HG03103 (cell line): Measurements from ENCODE around the gene PRELID1.
A peak's percentile ranks its signal among the peaks of the same experiment; 100 is the strongest.
"Not testable (repeated sequence)": the region's sequence is repeated elsewhere in the genome, so short reads cannot be mapped to it uniquely, and the experiment has no call there.

Experiments
- ATAC-seq: cut with Tn5 transposase; IDR thresholded peaks from one replicate; pipeline ENCODE4 v1.9.1; 2021; ENCODE audit warnings: low read depth; ENCODE audit not compliant: unreplicated experiment

The PRELID1 gene

DNA sequence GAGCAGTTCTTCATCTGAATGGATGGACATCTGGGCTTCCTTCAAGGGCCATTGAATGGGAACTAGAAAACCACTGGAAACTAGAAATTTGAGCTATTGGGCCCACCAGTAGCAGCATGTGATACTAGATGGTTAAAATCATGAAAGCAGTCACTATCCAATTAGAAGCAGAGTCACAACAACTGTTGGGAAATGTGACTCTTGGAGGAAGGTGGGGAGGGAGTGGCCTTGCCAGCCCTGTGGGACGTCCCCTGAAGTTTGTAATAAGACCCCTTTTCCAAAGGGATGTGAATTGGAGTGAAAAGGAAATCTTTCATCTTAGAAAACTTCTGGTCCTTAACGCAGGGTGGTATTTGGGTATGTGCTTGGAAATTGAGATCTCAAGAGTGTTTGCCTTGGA lies 5.7 kb upstream of the PRELID1 start:
- no peak for ATAC-seq

GRCh38 chr5:177299697-177300096 lies 3.9 kb upstream of the PRELID1 start:
- ATAC-seq, result no peak

- peak; percentile 49 for ATAC-seq
These were observed 3.2 kb upstream of the PRELID1 start for GRCh38 chr5:177300236-177300880.

DNA sequence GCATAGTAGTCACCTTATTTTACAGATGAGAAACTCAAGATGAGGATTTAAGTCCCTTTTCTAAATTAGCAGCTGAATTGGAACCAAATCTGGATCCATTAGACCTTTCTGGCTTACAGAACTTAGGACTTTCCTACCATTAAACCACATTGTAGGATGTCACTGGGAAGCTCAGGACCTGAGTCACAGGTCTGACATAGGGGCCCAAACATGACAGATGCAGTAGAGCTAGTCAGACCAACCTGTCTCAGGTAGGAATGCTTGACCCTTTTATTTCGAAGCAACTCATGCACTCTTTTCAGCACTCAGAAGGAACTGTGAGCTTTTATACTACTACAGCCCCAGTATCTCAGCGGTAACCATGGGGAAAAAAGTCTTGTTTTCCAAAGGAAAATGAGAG lies 2.6 kb upstream of the PRELID1 start:
- ATAC-seq, result no peak

DNA sequence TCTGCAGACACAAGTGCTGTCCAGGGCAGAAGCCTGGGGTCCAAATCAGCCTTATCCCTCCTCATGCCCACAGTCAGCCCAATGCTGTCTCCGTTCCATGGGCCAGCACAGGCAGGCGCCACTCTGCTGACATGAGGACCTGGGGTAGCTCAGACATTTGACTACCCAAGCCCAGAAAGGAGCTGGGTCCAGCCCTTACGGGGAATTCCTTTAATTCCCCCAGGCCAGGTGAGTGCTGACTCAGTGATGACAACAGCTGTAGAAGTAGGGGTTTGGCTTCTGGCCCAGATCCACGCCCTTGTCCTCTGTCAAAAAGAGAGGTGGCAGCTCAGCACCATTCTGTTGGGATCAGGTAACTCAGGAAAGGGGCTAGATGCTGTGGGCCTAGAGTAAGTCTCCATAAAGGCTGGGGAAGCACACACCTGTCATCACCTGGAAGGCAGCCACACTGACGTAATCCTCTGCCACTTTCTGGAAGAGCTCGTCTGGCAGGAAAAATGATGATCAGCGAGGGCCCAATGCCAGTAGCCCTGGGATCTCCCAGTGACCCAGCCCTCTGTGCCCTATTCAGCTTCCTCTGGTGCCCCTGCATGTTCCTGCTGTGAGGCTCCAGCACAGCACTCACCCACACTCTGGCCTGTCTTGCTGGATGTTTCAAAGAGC lies 2.0 kb upstream of the PRELID1 start:
- no peak for ATAC-seq

DNA sequence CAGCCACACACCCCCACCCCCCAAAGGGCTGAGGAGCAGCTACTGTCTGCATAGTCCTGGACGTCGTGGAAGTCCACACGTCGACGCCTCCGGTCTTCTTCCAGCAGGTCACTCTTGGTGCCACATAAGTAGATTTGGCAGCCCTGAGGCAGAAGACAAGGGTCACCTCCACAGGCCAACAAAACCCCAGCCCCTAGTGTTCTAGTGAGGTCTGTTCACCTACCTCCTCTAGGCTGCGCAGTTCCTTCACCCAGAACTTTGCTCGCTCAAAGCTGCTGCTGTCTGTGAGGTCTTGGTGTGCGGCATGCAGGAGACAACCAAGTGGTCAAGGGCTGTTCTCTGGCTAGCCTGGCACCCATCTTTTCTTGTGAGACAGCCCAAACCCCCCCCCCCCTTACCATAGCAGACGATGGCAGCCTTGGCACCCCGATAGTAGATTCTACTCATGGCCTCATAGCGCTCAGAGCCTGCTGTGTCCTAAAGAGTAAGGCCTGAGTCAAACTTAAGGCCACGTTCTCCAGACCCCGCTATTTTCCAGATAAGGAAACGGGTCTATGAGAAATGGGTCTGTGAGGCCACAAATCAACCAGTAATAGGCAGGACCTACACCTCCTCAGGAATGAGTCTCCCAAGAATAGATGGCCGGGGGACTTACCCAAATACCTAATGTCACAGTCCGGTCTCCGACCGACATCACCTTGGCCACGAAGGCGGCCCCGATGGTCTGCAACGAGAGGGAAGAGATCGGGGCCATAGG lies 1.1 kb upstream of the PRELID1 start:
- ATAC-seq, result no peak

DNA sequence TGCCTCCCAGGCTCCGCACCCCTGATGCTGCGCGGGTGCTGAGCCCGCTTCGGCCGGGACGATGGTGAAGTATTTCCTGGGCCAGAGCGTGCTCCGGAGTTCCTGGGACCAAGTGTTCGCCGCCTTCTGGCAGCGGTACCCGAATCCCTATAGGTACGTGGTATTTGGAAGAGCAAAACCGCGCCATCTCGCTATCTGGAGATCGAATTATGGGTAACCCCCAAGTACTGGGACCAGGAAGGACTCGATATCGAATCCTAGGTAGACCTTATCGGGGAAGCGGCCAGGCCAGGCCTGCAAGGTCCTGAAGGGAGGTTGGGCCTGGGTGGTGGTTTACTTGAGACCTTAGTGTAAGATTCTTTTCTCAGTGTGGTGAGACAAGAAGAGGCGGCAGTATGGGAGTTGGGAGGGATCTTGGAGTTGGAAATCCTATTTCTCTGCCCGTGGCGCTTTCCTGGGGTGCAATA lies 359 bp downstream of the PRELID1 start:
- no peak for ATAC-seq

GRCh38 chr5:177304392-177305119 lies 957 bp downstream of the PRELID1 start:
- no peak for ATAC-seq

- not testable (repeated sequence) for ATAC-seq
These were observed 2.6 kb downstream of the PRELID1 start for GRCh38 chr5:177306103-177306640.

GRCh38 chr5:177306674-177307543 lies 3.3 kb downstream of the PRELID1 start:
- no peak for ATAC-seq

GRCh38 chr5:177307544-177308363 lies 4.2 kb downstream of the PRELID1 start:
- ATAC-seq, result no peak

DNA sequence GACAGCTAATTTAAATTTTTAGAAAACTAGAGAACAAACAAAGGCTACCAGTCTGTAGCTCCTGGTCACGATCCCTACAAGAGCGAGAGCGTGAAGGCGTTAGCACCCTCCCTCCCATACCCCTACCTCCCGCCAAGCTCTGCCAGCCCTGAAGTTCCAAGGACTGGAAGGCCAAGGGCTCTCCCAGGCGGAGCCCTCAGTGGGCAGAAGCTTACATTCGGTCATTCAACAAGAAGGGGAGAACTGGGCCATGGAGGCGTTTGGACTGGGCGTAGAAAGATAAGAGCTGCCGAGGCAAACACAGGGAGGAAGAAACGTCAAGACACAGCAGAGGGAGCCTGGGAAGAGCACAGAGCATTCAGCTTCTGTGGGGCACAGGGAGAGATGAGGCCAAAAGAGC lies 5.1 kb downstream of the PRELID1 start:
- no peak for ATAC-seq

DNA sequence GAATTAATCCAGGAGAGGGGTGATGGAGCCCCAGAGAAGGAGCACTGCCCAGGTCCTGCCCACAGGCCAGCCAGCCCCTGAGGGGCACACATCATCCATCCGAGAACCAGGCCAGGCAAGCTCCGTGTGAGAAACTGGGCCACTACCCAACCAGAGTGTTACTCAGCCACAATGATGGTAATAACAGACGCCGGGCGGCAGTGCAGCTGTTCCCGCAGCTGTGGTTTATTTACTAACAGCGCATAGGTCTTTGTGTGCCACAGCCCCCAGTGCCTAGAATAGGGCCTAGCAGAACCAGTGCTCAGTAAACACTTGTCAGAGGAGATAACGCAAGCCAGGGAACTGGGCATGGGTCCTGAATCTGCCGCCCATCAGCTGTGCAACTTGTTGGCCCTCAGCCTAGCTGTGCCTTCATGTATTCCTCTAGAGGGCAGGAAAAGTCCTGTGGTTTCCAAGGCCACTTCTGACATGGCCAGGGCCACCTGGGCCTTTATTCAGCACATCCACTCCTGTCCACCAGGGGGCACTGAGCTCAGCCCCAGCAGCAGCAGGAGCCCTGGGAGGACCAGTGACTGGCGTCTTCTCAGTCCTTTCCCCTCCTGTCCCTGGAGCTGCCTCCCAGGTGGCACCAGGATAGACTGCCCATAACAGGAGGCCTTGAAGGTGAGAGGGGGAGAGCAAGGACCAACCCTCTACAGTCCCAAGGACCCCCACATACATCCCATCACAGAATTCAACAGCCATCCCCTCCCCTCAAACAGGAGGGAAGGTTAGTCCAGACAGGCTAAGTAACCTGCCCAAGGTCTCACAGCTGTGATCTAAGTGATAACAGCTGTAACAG lies 6.0 kb downstream of the PRELID1 start:
- ATAC-seq, result no peak

DNA sequence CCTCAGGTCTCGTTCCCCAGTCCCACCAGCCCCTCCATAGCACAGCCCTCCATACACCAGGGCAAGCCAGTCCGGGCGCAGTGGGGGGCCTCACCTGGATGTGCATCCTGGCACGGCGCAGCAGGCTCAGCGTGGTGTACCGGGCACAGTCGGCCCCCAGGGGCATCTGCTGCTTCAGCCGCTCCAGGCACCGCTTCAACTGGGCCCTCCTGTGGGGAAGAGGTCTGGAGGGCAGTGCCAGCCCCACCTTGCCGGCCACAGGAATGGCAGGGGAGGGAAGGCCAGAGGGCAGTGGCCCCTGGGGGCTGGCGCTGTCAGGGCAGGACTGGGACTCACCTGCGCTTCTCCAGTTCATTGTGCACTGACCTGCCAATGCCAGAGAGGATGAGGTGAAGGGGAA lies 6.7 kb downstream of the PRELID1 start:
- ATAC-seq, result no peak

- no peak for ATAC-seq
These were observed 7.3 kb downstream of the PRELID1 start for GRCh38 chr5:177310757-177311391.

DNA sequence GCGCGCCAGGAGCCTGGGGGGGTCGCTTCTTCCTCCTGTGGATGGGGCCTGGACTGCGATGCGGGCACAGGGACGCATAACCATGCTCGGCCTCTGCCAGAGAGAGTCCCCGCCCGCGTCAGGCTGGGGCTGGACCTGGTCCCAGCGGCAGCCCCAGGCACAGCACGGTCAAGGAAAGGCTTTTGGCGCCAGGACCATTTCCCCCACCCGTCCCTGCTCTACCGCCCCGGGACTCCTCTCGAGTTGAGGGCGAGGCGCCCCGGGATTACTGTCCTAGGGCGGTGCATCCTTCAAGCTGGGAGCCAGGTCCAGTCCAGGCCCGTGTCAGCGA lies 7.8 kb downstream of the PRELID1 start:
- peak; percentile 2 for ATAC-seq

DNA sequence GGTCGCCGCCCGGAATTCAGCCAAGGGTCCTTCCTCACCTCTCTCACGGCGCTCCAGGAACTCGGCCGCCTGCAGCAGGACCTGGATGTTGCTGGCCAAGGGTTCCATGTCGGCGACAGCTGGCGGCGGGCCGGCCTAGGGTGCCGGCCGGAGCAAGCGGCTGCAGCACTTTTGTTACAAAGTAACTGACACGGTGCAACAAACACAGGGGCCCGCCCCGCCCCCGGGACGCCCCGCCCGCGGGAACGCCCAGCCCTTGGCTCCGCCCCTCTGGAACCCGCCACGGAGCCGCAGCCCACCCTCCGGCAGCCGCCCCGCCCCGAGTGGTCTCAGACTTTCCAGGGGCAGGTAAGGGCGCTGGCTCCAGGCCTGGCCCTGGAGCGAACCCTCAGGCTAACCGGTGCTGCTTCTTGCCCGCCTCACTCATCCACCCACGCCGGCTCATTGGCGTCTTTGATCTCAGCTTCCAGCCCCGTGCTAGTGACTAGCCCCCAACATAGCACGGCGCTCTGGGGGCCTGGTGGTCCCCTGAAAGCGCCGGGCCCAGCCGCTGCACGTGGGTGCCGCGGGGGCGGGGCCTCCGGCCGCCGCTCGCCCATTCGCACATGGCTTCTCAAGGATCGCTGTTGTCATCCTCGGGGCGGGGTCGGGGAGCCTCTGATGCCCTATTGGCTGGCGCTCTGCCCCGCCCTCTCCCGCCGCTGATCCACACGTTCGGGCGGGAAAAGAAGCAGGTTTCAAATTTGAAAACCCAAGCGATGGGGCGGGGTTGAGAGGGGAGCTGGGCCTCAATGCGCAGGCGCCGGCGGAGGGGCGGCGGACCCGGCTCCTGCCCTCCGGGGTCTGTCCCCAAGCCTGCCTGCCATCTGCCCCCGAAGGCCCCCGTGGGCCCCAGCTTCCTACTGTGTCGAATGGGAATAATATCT lies 8.4 kb downstream of the PRELID1 start, which contains the start of gene MXD3:
Gene MXD3 (minus strand): TSS at position 176 of the 926 bp plus-strand sequence. CDS start 68 bp downstream, at position 108.
- peak; percentile 71 for ATAC-seq
